RWPE1 (cell line): ENCODE data around the gene CEND1.

ENCODE experiments used
- CTCF ChIA-PET: fragments of 350-600 bp; sonication (Branson Sonifier 250); formaldehyde crosslinking; extraction: SDS; loops from one replicate; lab custom pipeline; 2021; lab: Yijun Ruan, JAX
- POLR2A ChIA-PET: fragments of 400-600 bp; formaldehyde crosslinking; extraction: SDS; loops from one replicate; lab custom pipeline; 2020; ENCODE audit warnings: antibody characterized with exemption; ENCODE audit not compliant: low non-redundant PET; lab: Yijun Ruan, JAX
- DNase-seq: peaks from one replicate; pipeline ENCODE4 v3.0.0; 2012; ENCODE audit warnings: low spot score
- H3K27ac ChIP-seq: fragments of 450-650 bp; 2 replicates; pipeline ENCODE4 v1.5.1; 2017
- TF ChIP-seq, protein P1 (sequence below): fragments of 450-650 bp; conservative IDR thresholded peaks from 2 replicates; pipeline ENCODE4 v1.5.1; 2017; ENCODE audit warnings: low read depth, mild to moderate bottlenecking

The CEND1 gene

DNA sequence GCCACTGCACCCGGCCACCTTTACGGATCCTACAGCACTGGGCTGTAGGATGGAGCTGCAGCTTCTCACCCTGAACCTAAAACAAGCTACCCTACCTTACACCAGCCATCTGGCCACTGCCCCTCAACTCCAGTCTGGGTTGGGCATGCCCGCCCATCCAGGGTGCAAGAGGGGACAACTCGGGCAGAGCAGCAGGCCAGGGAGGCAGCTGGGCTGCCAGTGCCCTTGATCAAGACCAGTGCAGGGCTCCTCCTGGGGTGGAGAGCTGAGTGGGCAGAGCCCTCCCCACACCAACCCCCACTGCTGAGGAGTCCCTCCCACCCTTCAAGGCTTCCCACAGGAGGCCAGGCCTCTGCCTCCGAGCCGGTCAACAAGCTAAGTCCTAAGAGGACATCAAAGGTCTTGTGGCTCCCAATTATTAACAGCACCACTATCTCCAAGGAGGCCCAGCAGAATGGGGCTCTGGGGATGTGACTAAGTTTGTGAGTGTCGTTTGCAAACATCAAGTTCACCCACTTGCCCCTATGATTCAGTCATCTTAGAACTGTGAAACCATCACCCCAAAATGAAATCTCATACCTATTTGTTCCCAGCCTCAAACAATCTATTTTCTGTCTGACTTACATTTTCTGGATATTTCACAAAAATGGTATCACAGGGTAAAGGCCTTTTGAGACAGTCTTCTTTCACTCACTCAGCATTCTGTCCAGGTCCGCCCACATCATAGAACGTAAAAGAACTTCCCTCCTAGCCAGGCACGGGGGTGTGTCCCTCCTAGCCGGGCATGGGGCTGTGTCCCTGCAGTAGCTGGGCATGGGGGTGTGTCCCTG, 23.6 kb downstream of the CEND1 start:
- TF ChIP-seq, protein P1, sequence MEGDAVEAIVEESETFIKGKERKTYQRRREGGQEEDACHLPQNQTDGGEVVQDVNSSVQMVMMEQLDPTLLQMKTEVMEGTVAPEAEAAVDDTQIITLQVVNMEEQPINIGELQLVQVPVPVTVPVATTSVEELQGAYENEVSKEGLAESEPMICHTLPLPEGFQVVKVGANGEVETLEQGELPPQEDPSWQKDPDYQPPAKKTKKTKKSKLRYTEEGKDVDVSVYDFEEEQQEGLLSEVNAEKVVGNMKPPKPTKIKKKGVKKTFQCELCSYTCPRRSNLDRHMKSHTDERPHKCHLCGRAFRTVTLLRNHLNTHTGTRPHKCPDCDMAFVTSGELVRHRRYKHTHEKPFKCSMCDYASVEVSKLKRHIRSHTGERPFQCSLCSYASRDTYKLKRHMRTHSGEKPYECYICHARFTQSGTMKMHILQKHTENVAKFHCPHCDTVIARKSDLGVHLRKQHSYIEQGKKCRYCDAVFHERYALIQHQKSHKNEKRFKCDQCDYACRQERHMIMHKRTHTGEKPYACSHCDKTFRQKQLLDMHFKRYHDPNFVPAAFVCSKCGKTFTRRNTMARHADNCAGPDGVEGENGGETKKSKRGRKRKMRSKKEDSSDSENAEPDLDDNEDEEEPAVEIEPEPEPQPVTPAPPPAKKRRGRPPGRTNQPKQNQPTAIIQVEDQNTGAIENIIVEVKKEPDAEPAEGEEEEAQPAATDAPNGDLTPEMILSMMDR, result no peak
- no peak for DNase-seq
- POLR2A ChIA-PET, result no interaction called here
- CTCF ChIA-PET, result interaction anchor here (0.6 to 0.8 kb wide), 4 partner anchors 18 to 79 kb away, joined by 3 to 4 read pairs (median 3); no protein-coding TSS in a partner anchor
- H3K27ac ChIP-seq, result peak overlapping the region; percentile 95

DNA sequence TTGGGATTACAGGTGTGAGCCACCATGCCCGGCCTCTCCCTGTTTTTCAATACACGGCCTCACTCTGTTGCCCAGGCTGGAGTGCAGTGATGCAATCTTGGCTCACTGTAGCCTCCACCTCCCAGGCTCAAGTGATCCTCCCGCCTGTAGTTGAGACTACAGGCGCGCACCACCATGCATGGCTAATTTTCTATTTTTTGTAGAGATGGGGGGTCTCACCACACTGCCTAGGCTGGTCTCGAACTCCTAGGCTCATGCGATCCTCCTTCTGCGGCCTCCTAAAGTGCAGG, 24.1 kb downstream of the CEND1 start:
- POLR2A ChIA-PET, result no interaction called here
- CTCF ChIA-PET, result interaction anchor here (0.6 to 1.2 kb wide), 5 partner anchors 18 to 212 kb away, joined by 3 to 4 read pairs (median 3); no protein-coding TSS in a partner anchor
- TF ChIP-seq, protein P1, result no peak

DNA sequence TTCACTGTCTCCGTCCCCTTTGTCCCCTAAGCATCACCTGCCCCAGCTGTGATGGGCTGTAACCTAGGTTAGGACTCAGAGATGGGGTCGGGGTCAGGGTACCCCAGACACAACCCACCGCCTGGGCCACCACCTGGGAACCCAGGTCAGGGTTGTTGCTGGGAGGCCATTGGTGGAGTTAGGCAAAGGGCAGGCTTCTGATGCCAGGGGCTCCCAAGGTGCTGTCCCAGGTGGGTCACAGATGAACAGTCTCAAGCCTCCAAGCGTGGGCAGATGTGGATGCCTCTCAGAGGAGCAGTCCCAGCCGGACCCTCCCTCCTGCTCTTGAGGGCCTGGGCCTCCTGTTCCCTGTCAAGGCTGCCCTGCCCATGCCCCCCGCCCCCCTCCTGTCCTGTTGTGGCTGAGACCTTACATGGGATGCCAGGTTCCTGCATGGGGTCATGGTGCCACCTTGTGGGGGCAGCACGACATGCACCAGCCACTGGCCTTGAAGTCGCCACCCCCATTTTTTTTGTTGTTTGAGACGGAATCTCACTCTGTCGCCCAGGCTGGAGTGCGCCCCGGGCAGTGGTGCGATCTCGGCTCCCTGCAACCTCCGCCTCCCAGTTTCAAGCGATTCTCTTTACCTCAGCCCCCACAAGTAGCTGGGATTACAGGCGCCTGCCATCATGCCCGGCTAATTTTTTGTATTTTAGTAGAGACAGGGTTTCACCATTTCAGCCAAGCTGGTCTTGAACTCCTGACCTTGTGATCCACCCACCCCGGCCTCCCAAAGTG, 24.7 kb downstream of the CEND1 start:
- ChIA-PET CTCF (interaction anchor here (0.5 to 1.2 kb wide), 7 partner anchors 11 to 211 kb away, joined by 3 to 5 read pairs (median 3); no protein-coding TSS in a partner anchor), POLR2A (no interaction called here)
- DNase-seq, result no peak
- peak overlapping the region; percentile 95 for H3K27ac ChIP-seq
- TF ChIP-seq, protein P1, result peak; percentile 80

More for the DNA sequence above, 24.1 kb downstream of the CEND1 start:
- H3K27ac ChIP-seq, result peak overlapping the region; percentile 95
- DNase-seq, result no peak

DNA sequence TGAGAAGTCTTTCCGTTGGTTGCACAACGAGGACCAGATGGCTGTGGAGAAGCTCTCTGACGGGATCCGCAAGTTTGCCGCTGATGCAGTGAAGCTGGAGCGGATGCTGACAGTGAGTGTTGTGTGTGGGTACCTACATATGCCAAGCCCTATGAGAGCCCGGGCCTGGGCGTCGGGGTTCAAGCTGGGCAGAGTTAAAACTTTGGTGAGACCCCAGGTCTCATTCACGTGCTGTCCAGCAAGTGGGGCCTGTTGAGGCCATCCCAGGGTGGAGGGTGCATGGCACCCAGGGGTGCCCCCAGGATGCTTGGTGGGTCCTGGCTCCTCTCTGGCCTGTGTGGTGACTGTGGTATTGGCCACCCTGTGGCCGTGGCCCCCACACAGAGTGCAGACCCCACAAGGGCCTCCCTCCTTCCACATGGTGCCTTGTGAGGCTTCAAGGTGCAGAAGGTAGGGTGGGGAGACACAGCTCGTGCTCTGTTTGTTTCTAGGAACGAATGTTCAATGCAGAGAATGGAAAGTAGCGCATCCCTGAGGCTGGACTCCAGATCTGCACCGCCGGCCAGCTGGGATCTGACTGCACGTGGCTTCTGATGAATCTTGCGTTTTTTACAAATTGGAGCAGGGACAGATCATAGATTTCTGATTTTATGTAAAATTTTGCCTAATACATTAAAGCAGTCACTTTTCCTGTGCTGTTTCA, 25.4 kb downstream of the CEND1 start:
- TF ChIP-seq, protein P1, result no peak
- POLR2A ChIA-PET, result no interaction called here
- no peak for DNase-seq
- CTCF ChIA-PET, result interaction anchor here (0.5 to 3.0 kb wide), 4 partner anchors 10 to 210 kb away, joined by 3 to 10 read pairs (median 5); no protein-coding TSS in a partner anchor
- peak overlapping the region; percentile 95 for H3K27ac ChIP-seq

DNA sequence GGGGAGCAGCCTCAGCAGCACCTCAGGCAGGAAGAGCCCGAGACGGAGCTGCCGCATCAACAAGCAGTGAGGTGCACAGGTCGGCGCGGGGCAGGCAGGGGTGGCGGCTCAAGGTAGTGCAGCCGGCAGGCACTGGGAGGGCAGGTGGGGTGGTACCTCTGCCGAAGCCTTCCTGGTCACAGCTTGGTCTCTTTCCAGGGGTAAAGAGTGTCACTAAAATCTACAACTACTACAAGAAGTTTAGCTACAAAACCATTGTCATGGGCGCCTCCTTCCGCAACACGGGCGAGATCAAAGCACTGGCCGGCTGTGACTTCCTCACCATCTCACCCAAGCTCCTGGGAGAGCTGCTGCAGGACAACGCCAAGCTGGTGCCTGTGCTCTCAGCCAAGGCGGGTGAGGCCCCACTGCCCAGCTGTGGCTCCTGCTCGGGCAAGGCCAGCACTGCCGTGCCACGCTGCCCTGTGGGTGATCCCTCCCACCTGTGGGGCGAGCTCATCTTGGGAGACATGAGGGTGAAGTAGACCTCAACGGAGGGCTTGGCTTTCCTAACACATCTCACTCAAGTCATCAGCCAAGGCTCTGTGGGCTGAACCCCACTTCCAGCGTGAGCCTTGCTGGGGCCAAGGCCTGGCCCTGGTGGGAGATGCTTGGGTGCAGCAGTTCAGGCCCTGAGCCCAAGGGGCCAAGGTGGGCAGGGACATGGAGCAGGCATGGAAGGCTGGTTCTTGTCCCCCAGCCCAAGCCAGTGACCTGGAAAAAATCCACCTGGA, 26.2 kb downstream of the CEND1 start:
- DNase-seq, result no peak
- POLR2A ChIA-PET, result interaction anchor here (1.3 kb wide), 1 partner anchor 36 kb away, joined by 14 read pairs; no protein-coding TSS in a partner anchor
- TF ChIP-seq, protein P1, result no peak
- peak overlapping the region; percentile 95 for H3K27ac ChIP-seq
- CTCF ChIA-PET, result interaction anchor here (0.5 to 3.0 kb wide), 4 partner anchors 26 to 136 kb away, joined by 3 to 10 read pairs (median 5); no protein-coding TSS in a partner anchor
